NCI-H2196 (cell line): ENCODE data around the gene NAALADL2.
A peak's percentile ranks its signal among the peaks of the same experiment; 100 is the strongest.

ENCODE experiments used
- DNase-seq: peaks from one replicate; lab custom pipeline; 2025; ENCODE audit not compliant: unreplicated experiment; lab: John Stamatoyannopoulos, UW

The NAALADL2 gene

DNA sequence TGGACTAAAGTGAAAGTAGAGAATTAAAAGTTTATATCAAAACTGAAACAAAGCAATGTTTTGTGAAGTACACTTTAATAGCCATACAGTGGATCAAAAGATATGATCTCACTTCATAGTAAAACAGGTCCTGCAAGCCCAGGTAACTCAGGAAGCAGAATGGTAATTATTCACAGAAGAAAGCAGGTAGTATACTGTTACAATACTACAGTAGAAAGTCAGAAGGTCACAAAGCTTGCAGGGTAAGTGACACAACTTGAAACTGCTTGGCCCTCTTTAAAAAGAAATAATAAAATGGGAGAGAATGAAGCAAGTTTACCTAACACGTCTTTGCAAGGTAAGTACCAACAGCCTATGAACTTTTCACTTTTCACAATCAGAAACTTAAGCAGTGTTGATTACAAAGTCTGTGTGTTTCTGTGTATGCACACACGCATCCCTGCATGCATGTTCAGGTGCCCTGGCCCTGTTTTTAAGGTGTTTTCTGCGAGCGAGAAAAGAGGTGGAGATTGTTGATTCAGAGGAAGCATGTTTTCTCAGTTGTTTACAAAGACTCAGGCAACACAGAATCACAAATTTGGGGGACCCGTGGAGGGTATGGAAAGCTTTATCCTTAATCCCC, at the start of gene NAALADL2:
Gene NAALADL2 (plus strand): TSS at position 221 of the 622 bp plus-strand sequence.
- peak; percentile 52 for DNase-seq

DNA sequence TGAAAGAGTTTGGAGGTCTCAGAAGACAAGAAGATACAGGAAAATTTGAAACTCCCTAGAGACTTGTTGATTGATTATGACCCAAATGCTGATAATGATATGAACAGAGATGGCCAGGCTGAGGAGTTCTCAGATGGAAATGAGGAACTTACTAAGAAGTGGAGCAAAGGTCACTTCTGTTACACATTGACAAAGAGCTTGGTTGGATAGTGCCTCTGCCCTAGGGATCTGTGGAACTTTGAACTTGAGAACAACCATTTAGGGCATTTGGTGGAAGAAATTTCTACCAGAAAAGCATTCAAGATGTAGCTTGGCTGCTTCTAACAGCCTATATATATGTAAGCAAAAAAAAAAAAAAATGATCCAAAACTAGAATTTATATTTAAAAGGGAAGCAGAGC, 48.9 kb upstream of the NAALADL2 start:
- no peak for DNase-seq

DNA sequence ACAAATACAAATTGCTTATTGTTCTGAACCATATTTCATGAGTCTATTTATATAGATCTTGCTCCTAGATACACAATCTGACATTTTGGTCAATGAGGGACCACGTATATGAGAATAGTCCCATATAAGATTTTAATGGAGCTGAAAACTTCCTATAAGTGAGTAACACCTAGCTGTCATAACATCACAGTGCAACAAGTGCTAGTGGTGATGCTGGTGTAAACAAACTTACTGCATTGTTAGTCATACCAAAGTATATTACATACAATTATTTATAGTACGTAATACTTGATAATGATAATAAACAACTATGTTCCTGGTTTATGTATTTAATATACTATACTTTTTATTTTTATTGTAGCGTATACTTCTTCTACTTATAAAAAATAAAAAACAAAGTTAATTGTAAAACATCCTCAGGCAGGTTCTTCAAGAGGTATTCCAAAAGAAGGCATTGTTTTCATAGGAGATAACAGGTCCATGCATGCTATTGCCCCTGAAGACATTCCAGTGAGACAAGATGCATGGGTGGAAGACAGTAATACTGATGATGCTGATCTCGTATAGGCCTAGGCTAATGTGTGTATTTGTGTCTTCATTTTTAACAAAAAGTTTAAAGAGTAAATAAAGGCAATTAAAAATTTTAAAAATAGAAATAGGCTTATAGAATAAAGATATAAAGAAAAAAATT, 46.8 kb upstream of the NAALADL2 start:
- no peak for DNase-seq

DNA sequence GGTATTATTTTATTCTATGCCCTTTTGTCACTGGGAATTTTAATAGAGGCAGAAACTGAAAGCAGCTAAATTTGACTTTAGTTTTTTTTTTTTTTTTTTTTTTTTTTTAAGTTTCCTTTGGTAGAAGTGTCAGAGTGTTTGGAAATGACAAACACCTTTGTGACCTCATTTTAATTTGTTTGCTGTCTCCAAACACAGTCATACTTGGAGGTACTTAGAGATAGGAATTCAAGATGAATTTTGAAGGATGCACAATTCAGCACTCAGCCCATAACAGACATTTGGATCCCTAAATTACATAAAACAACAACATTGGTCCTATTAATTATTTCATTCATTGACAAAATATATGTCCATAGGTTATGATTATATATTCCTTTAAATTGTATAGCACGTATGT, 43.4 kb upstream of the NAALADL2 start:
- no peak for DNase-seq

DNA sequence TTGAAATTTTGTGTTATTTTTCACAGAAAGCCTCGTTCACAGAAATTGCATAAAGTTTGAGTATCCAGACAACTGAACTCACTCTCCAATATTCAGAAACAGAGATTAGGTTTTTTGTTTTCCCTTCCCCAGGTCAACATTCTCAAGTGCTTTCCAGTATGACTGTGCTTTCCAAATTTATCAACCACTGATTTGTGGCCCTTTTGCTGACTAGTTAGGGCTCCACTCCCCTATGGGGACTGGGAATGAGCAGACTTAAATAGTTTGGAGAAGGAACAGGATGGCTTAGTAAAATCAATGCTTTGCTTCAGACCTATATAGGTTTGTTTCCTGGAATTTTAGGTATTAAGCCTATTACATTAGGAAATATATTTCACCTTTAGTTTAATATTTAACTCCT, 38.2 kb upstream of the NAALADL2 start:
- no peak for DNase-seq

DNA sequence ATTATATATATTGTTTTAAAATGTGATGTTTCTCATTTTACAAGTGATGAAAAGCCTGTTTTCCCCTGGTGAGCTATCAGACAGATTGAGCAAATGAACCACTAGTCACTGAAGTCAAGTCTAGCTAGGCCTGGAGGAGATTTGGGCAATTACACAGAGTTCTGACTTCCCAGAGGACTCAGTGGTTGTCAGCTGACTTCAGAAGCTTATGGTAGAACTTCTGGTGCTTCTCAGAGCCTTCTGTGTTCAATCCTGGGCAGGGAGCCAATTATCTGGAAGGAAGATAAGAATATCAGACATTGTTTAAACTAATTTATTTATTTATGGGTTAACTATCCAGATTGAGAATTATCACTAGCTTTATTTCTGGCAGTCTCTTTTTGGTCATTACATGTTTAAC, 37.7 kb upstream of the NAALADL2 start:
- peak; percentile 11 for DNase-seq

DNA sequence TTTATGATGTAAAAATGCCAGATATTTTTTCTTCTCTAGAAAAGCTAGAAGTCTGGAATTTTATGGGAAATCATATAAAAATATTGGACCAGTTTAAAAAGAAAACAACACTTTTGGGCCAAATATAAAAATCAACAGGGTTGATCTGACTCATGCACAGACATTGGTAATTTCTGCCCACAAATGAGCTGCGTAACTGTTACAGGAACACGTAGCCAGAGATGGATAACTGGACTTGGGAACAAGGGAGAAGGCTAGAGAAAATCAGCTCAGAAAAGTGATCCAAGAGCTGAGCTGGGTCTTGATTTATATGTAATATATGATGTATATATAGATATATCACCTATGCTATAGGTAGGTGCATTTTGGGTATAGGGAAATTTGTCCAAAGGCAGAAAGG, 36.8 kb upstream of the NAALADL2 start:
- no peak for DNase-seq

DNA sequence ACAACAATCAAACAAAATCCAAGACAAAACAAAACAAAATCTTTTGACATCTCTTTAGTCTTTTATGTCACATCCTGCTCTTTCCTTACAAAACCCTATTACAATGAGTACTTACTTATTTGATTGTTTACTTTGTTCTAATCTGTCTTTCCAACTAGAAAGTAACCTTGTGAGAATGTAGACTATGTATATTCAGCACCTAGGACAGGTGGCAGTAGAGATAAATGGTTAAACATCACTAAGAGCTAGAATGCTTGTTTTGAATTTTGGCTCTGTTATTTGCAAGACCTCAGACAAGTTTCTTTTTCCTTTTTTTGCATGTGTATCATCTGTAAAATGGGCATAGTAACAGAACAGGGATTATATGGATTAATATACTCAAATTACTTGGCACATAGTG, 33.1 kb upstream of the NAALADL2 start:
- no peak for DNase-seq

DNA sequence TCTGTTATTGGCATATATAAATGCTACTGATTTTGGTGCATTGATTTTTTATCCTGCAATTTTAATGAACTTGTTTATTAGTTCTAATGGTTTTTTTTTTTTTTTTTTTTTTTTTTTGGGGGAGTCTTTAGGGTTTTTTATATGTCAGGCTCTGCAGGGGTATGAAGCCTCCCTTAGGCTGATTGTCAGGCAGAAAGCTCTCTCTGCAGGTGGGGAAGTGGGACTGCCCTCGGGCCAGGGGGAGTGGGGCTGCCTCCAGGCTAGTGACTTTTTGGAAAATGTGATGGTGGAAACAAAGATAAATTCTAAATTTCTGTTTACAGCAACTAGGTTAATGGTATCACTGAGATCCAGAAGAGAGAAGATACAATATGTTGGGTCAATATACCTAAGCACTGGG, 14.4 kb upstream of the NAALADL2 start:
- no peak for DNase-seq

DNA sequence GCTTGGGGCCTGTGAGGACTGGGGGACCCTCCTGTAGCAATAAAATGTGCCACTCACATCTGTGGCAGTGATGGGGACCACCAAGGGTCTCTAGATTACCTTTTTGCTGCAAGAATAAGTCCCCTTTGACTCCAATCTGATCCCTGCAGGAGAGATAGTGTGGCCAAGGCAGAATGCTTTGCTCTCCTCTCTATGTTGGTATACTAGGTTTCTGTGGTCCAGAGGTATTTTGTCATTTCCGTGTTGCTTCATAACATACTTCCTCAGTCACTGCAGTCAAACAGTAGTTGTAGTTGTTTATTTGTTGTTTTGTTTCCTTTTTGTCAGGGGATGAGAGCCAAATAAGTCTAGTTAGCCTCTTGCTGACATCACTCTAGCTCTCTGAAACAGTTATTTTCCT, 13.1 kb upstream of the NAALADL2 start:
- no peak for DNase-seq

DNA sequence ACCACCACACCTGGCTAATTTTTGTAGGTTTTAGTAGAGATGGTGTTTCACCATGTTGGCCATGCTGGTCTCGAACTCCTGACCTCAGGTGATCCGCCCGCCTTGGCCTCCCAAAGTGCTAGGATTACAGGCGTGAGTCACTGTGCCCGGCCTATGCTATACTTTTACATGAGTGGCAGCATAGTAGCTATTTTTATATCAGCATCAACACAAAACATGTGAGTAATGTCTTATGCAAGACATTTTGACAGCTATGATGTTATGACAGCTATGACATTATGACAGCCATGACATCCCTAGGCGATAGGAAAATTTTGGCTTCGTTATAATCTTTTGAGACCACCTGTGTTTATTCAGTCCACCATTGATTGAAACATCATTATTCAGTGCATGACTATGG, 4.1 kb upstream of the NAALADL2 start:
- no peak for DNase-seq

DNA sequence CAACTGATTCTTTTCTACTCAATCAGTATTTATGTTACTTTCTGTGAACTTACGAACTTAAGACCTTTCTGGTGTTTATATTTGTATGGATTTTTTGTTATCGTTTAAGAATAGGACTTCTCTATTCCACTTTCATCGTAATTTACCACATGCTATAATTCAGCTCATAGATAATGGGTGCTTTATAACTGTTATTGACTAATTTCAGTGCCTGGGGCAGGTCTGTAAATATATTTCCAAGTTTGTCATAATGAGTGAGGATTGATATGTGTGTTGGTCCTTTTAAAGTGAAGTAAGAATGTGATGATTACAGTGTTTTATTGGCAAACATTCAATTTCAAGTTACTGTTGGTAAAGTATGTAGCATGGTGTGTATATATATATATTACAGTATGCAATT, 1.8 kb upstream of the NAALADL2 start:
- DNase-seq = no peak

DNA sequence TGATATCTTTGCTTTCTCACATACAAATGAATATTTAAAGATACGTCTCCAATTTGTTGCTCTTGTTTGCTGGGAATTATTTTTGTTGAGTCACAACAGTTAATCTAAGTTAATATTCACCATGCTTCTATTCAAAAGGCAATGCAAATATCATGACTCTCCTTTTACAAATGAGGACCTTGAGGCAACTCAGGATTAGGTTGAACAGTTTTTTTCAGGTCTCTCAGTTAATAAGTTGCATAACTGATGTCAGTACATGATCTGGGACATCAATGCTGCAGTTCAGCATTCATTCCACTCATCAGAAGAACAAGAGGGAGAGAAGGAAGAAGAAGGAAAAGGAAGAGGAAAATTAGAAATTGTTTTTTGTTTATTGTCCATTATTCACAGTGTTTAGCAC, 781 bp upstream of the NAALADL2 start:
- no peak for DNase-seq

DNA sequence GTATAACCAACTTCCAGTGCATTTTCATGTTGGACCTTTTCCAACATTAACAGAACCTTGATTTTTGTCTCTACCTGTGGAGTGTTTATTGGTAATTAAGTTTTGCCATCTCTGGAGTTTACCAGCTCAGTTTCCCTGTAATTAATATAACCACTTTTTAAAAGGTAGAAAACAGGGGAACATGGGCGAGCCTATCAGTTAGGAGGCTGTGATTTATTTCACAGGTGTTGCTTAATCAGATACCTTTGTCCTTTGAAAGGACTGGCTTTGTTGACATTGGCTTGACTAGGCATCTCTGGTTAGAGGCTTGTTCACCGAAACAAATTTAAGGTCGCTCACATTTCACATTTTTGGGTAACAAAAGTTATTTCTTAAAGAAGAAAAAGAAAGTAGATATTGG, 622 bp downstream of the NAALADL2 start:
- DNase-seq = peak; percentile 19

DNA sequence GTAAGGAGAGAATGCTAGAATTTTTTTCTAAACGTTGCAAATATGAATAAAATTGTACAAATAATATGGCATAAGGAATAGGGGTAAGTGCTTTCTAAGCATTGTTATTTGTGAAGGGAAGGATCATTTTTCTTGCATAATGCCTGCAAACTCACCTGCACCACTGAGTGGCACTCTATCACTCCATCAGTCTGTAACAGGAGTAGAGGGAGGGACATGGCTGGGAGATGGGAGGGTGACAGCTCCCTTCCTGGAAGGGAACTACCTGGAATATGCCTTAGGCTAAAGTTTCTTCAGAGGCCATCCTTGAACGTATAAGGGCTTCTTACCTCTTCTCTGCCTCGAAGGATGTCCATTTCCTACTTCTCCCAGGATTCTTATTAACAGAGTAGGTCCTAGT, 3.0 kb downstream of the NAALADL2 start:
- DNase-seq = no peak

DNA sequence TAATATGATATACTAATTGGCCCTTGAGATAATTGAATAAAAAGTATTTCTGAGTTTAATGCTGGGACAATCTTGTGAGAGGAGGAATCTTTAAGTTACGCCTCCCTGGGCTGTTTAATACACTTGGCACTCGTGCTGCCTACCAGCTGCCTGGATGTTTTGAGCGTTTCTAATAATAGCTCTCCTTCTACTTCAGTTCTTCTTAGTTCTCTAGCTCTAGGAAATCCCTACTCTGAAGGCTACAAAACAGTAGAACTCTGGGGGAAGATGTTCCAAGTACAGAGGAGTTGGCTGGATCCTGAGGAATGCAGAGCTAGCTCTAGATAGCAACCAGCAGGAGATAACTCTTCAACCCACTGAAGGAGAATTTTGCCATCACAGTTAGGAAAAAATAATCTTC, 3.5 kb downstream of the NAALADL2 start:
- DNase-seq = no peak

DNA sequence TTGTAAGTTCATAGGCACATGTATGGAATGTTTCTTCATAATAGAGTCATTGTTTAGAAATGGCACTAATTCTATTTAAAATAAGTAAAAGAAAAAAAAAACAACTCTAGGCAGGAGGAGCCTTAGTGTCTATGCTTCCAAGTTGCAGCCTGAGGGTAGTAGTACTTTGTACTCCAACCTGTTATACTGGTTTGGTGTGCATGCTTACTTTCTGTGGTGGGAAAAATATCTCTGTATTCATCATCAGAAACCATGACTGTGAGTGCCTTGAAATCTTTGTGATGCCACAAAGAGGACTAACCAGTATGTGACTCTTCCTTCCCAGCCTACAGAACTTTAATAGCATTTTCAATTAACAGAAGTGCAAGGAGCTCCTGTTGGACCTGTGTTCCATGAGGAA, 4.4 kb downstream of the NAALADL2 start:
- peak; percentile 12 for DNase-seq

DNA sequence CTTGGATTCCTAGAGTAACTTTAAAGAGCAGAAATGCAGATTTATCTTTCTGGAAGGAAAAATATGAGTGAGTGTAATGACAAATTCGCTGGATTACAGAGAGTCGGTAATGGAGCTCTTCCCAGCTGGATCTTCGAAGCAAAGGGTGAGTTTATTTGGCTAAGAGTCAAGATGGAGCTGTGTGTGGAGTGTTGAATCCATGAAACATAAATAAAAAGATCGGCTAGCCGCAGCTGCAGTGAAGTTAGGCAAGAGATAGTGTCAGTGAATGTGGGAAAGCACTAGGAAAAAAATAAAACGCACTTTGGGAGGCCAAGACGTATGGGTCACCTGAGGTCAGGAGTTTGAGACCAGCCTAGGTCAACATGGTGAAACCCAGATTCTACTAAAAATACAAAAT, 10.3 kb downstream of the NAALADL2 start:
- DNase-seq = no peak

DNA sequence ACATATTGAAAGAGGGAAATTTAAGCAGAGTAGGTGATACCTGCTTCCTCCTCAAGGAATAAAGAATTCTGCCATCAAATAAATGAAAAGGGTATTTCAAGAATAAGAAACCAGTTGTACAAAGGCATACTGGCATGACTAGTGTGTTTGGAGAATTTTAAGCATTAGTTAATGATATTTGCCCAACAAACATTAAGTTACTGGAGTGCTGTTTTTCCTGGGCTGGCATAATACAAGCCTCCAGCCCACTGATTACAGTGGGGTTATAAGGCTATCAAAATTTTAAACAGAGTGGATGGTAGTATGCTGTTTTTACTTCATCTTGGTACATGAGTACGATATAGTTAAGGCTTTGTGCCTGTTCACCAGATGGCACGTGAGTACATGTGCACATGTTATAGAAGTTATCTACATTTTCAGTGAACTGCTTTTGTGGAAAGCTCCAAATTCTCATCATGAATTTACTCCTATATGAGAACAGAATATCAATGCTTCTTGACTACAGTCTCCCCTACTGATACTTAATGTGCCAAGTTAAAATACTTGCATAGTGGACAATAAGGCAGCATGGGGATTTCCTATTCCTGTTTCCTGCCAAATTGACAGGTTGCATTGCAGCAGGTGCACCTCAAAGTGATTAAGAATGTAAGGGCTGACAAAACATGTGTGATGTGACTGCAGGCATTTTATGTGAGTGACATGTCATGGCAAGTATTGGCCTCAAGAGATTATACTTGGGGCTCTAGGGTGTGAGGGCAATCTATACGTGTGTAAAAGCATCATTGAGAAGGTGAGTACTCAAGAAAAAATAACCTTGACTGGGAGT, 14.9 kb downstream of the NAALADL2 start:
- no peak for DNase-seq

DNA sequence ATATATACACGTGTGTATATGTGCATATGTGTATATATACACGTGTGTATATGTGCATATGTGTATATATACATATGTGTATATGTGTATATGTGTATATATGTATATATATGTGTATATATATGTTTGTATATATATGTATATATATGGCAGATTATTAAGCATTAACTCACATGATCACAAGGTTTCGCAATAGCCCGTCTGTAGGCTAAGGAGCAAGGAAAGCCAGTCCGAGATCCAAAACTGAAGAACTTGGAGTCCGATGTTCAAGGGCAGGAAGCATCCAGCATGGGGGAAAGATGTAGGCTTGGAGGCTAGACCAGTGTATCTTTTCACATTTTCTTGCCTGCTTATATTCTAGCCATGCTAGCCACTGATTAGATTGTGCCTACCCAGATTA, 23.7 kb downstream of the NAALADL2 start:
- DNase-seq = no peak

DNA sequence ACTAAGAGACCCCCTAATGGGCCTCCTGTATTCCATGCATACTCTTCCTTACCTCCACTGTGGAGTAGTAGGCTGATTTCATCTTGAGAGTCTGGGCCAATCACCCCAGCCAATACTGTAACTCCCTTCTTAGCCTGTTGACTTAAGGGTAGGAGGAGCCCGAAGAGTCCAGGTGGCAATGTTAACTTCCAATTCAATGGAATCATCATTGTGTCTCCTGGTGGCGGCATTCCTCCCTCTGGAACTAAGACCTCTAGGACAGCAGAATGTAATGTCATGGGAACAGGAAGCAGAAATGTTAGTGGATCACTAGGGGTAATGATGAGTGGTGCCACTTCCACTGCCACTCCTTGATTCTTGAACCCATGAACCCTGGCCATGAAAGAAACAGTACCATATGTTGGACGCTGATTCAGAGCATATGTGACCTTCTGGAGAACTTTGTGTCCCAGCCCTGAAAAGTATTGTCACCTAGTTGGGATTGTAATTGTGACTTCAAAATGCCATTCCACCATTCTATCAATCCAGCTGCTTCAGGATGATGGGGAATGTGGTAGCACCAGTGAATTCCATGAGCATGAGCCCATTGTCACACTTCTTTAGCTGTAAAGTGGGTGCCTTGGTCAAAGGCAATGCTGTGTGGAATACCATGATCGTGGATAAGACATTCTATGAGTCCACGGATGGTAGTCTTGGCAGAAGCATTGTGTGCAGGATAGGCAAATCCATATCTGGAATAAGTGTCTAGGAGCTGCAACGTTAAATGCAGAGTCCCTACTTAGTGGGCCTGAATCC, 24.9 kb downstream of the NAALADL2 start:
- DNase-seq = no peak
